Neural cell (in vitro differentiated cells): ENCODE results near the gene NPIPA8.
"Not testable (repeated sequence)": the region's sequence is repeated elsewhere in the genome, so short reads cannot be mapped to it uniquely, and the experiment has no call there.

Experiments
- EP300 ChIP-seq: fragments of 450-650 bp; conservative IDR thresholded peaks from 2 replicates; pipeline ENCODE4 v1.6.1; 2014; ENCODE audit warnings: antibody characterized with exemption, mild to moderate bottlenecking, moderate library complexity; ENCODE audit not compliant: poor library complexity, severe bottlenecking
- EZH2 ChIP-seq: fragments of 200-600, 300-800 bp; shearing (Covaris generic), sonication (generic); IDR thresholded peaks from 2 replicates; pipeline ENCODE4 v1.6.1; 2014; ENCODE audit warnings: antibody characterized with exemption, low read length, borderline replicate concordance, mild to moderate bottlenecking; ENCODE audit not compliant: insufficient read depth, poor library complexity, severe bottlenecking
- TAF1 ChIP-seq: IDR thresholded peaks from 2 replicates; pipeline ENCODE4 v1.6.1; 2012; ENCODE audit warnings: low read depth
- TF ChIP-seq, protein P1 (sequence below): fragments of 450-650 bp; IDR thresholded peaks from 2 replicates; pipeline ENCODE4 v1.5.1; 2014; ENCODE audit warnings: antibody characterized with exemption, mild to moderate bottlenecking, moderate library complexity; ENCODE audit not compliant: poor library complexity, severe bottlenecking

DNA sequence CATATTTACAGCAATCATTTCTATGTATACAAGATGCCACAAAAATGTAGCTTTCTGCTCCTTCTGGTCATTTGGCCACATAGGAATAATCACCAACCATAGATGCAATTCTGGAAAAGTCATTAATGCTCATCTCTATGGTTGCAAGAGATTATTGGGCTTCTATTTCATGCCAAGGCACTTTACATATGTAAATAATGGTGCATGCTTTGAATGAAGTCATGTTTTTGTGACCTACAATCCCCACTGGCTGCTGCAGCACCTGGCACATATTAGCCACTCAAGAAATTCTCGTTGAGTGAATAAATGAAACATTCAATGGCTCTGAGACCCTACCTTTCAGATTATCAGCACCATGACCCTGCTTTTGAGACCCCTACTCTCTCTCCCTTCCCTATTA is 50.2 kb downstream of the NPIPA8 start:
- TF ChIP-seq, protein P1, sequence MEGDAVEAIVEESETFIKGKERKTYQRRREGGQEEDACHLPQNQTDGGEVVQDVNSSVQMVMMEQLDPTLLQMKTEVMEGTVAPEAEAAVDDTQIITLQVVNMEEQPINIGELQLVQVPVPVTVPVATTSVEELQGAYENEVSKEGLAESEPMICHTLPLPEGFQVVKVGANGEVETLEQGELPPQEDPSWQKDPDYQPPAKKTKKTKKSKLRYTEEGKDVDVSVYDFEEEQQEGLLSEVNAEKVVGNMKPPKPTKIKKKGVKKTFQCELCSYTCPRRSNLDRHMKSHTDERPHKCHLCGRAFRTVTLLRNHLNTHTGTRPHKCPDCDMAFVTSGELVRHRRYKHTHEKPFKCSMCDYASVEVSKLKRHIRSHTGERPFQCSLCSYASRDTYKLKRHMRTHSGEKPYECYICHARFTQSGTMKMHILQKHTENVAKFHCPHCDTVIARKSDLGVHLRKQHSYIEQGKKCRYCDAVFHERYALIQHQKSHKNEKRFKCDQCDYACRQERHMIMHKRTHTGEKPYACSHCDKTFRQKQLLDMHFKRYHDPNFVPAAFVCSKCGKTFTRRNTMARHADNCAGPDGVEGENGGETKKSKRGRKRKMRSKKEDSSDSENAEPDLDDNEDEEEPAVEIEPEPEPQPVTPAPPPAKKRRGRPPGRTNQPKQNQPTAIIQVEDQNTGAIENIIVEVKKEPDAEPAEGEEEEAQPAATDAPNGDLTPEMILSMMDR, result not testable (repeated sequence)
- not testable (repeated sequence) for TF ChIP-seq EP300, EZH2, TAF1
